Spleen (tissue), 11 donors: ENCODE results near the gene PEX10. TPM values are rescaled to one million over a fixed set of nuclear protein-coding genes. Genes with fewer than 3 reads are reported as not detected.

Experiments
- DNase-seq: peaks from one replicate; pipeline ENCODE4 v3.0.0-alpha.2; 2020
- H3K27ac ChIP-seq, 8 donors: fragments of 200-600 bp; sonication (generic) in 7 of 8; 1 replicate in 4 of 8; 2 replicates in 4 of 8; pipeline versions ENCODE4 v1.5.0 to v1.8.0; 2016 to 2021; ENCODE audit warnings: inconsistent platforms in 4 of 8, mild to moderate bottlenecking in 4 of 8, moderate library complexity in 1 of 8
- H3K27me3 ChIP-seq, 7 donors: fragments of 200-600 bp; sonication (generic) in 6 of 7; replicated peaks in 1 of 7; 1 replicate in 4 of 7; 2 replicates in 3 of 7; pipeline versions ENCODE4 v1.5.0 to v1.8.0; 2016 to 2021; ENCODE audit warnings: inconsistent platforms in 3 of 7, mild to moderate bottlenecking in 1 of 7
- H3K36me3 ChIP-seq, 6 donors: fragments of 200-600 bp; sonication (generic) in 5 of 6; 1 replicate in 4 of 6; 2 replicates in 2 of 6; pipeline versions ENCODE4 v1.5.0 to v1.8.0; 2016 to 2021; ENCODE audit warnings: inconsistent platforms in 2 of 6
- H3K4me1 ChIP-seq, 6 donors: fragments of 200-600 bp; sonication (generic) in 5 of 6; 1 replicate in 3 of 6; 2 replicates in 3 of 6; pipeline versions ENCODE4 v1.5.0 to v1.8.0; 2016 to 2021; ENCODE audit warnings: inconsistent platforms in 3 of 6
- H3K4me3 ChIP-seq, 8 donors: fragments of 200-600 bp; sonication (generic) in 7 of 8; 1 replicate in 4 of 8; 2 replicates in 4 of 8; pipeline versions ENCODE4 v1.5.0 to v1.8.0; 2016 to 2021; ENCODE audit warnings: inconsistent platforms in 4 of 8, mild to moderate bottlenecking in 4 of 8, moderate library complexity in 2 of 8
- H3K9me3 ChIP-seq, 8 donors: fragments of 200-600 bp; sonication (generic) in 7 of 8; 1 replicate in 4 of 8; 2 replicates in 4 of 8; pipeline versions ENCODE4 v1.5.0 to v1.8.0; 2016 to 2021; ENCODE audit warnings: inconsistent platforms in 4 of 8
- CTCF ChIP-seq, 11 experiments: fragments of 200-600 bp in 7 of 11; fragments of 450-650 bp in 4 of 11; sonication (generic) in 4 of 11; IDR thresholded peaks in 8 of 11; conservative IDR thresholded peaks in 3 of 11; 1 replicate in 7 of 11; 2 replicates in 4 of 11; pipeline versions ENCODE4 v1.4.0 to v1.8.0; 2016 to 2021; ENCODE audit warnings: antibody characterized with exemption in 11 of 11, inconsistent platforms in 4 of 11, mild to moderate bottlenecking in 1 of 11
- POLR2A ChIP-seq, 3 donors: fragments of 450-650 bp; IDR thresholded peaks; one replicate each; pipeline ENCODE4 v1.5.1; 2017; ENCODE audit warnings: antibody characterized with exemption in 3 of 3, mild to moderate bottlenecking in 1 of 3
- POLR2AphosphoS5 ChIP-seq, 3 donors: sonication (generic); formaldehyde crosslinking; IDR thresholded peaks; one replicate each; pipeline ENCODE4 v1.5.1; 2017; ENCODE audit warnings: antibody characterized with exemption in 3 of 3
- WGBS, 5 donors: extraction: QIAGEN DNeasy Blood & Tissue Kit in 3 of 5; methylation state at CpG; one replicate each; pipeline versions ENCODE4 v1.1.5 to v1.1.7; 2013 to 2018; 5-methylcytosine and 5-hydroxymethylcytosine counted together
- intact Hi-C: fragments of 100-400 bp; cut with DNase I; formaldehyde crosslinking; loops from one replicate; pipeline ENCODE4 v1.15.0; 2023; ENCODE audit warnings: low total_unique reads
- polyA plus RNA-seq, 3 donors: library from polyadenylated mRNA; stranded (reverse); fragments of 200-250 nt; gene quantifications; one replicate each; pipeline ENCODE4 v1.2.1, GENCODE V29; 2013
- total RNA-seq, 7 donors: library from RNA; depleted of rRNA in 3 of 7; stranded (reverse); fragments of >200 nt in 3 of 7; fragmentation: NEBNext Ultra II Directional in 4 of 7; extraction: Animal tissue kit (Norgen Biotek cat#: 25700) in 4 of 7; gene quantifications; one replicate each; pipeline versions ENCODE4 v1.1.0 to v1.2.1, GENCODE V29; 2016 to 2021
- donor health status: healthy with polysubstance abuse.
- donor health status: DM: no; HTN: no; CAD: no; lungs with moderate emphysema.
- donor health status: DM: no; HTN: no; CAD: no.
- donor health status: Bipolar disorder and iron deficiency.
- donor health status: healthy.
- donor health status: DM: no; HTN: no; CAD: no.
- donor health status: DM: yes; HTN: yes; CAD: no.

Gene PEX10
- total and polyA plus RNA-seq, 10 donors = 10.2 to 19.1 (median 16.1) TPM

DNA sequence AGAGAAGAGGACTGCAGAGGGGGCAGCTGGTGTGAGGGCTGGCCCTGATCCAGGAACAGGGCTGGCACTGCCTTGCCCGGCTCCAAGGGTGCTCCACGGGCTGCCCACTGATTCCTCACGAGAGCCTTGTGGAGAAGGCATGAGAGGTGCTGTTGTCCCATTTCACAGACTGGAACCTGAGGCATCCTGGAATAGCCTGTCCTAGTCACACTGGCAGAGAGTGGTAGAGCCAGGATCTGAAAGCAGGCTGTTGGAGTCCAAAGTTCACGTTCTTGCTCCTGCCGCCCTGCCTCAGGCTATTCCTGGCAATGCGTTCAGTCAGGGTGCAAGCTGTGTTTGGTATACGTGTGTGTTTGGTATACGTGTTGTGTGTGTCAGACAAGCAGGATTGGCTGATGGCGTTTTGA, 18.9 kb downstream of the PEX10 start:
- Histone ChIP-seq H3K4me3 (peak overlapping the region in 1 of 8 donors; percentile 100), H3K9me3 (no peaks in the 10 kb centered on the region), H3K27ac (peak overlapping the region in 1 of 8 donors; percentile 96), H3K4me1 (peaks cover 21 to 73% (median 46%) of the 10 kb centered on the region in 6 donors), H3K36me3 (peaks cover 0 to 57% (median 39%) of the 10 kb centered on the region in 6 donors), H3K27me3 (no peaks in the 10 kb centered on the region)
- WGBS, 5 donors = 81 to 91% (median 87%) methylated on average over 9 of the region's 9 CpGs
- TF ChIP-seq POLR2A (IDR thresholded peaks at IDR 0.05) (no peak), POLR2AphosphoS5 (IDR thresholded peaks at IDR 0.05) (peak in 2 of 3 donors; percentile 11 to 45), CTCF (IDR thresholded peaks at IDR 0.05 in 8 of 11, conservative IDR thresholded peaks at IDR 0.05 in 3 of 11) (no peak)
- DNase-seq = no peak
- intact Hi-C loops = no loop called here

DNA sequence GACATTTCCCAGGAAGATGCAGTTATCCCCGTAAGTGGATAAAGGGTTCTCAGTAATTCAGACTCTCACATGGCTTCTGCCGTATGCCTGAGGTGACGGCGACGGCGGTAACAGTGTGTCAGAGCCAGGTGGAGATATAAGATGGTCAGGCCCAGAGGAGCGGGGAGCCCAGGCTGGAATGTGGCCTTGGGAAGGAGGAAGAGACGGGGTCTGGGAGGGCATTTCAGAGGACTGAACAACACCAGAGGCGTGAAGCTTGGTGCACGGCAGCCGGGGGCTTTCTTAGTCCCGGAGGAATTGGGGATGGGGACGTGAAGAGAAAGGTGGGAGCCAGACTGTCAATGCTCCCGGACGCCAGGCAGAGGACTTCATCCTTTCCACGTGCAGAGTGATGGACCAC, 19.7 kb downstream of the PEX10 start:
- peak overlapping the region; percentile 88 to 100 (median 96) for H3K4me3 ChIP-seq
- H3K27me3 ChIP-seq = no peaks in the 10 kb centered on the region
- 60 to 82% (median 65%) methylated on average over 16 of the region's 16 CpGs for WGBS, 5 donors
- no peaks in the 10 kb centered on the region for H3K9me3 ChIP-seq
- H3K36me3 ChIP-seq = peaks cover 0 to 56% (median 32%) of the 10 kb centered on the region in 6 donors
- DNase-seq = no peak
- intact Hi-C loops = no loop called here
- H3K4me1 ChIP-seq = peaks cover 21 to 73% (median 46%) of the 10 kb centered on the region in 6 donors
- TF ChIP-seq CTCF (IDR thresholded peaks at IDR 0.05 in 8 of 11, conservative IDR thresholded peaks at IDR 0.05 in 3 of 11) = no peak
- no peak for TF ChIP-seq POLR2A (IDR thresholded peaks at IDR 0.05)
- no peak for TF ChIP-seq POLR2AphosphoS5 (IDR thresholded peaks at IDR 0.05)
- H3K27ac ChIP-seq = peak overlapping the region in 6 of 8 donors; percentile 81 to 97 (median 94)

- peak overlapping the region; percentile 72 to 97 (median 92) for H3K27ac ChIP-seq
- intact Hi-C loops = no loop called here
- H3K4me1 ChIP-seq = peaks cover 21 to 70% (median 46%) of the 10 kb centered on the region in 6 donors
- 1 to 2% (median 1%) methylated on average over 15 to 62 of the region's 62 CpGs for WGBS, 5 donors
- no peaks in the 10 kb centered on the region for H3K9me3 ChIP-seq
- TF ChIP-seq POLR2AphosphoS5 (IDR thresholded peaks at IDR 0.05) (no peak), CTCF (IDR thresholded peaks at IDR 0.05 in 8 of 11, conservative IDR thresholded peaks at IDR 0.05 in 3 of 11) (no peak), POLR2A (IDR thresholded peaks at IDR 0.05) (no peak)
- peak overlapping the region; percentile 88 to 100 (median 96) for H3K4me3 ChIP-seq
- DNase-seq = no peak
- H3K27me3 ChIP-seq = no peaks in the 10 kb centered on the region
- peaks cover 0 to 56% (median 26%) of the 10 kb centered on the region in 6 donors for H3K36me3 ChIP-seq
Measured at GRCh38 chr1:2391931-2392509, 20.3 kb downstream of the PEX10 start.

- Histone ChIP-seq H3K36me3 (peaks cover 0 to 53% (median 19%) of the 10 kb centered on the region in 6 donors), H3K4me1 (peaks cover 21 to 62% (median 46%) of the 10 kb centered on the region in 6 donors), H3K27me3 (no peaks in the 10 kb centered on the region), H3K9me3 (no peaks in the 10 kb centered on the region), H3K4me3 (peak within 1 kb of the TSS; percentile 88 to 100 (median 96)), H3K27ac (peak within 1 kb of the TSS; percentile 72 to 97 (median 92))
- peak in 6 of 11 experiments; percentile 10 to 59 (median 34) for TF ChIP-seq CTCF (IDR thresholded peaks at IDR 0.05 in 8 of 11, conservative IDR thresholded peaks at IDR 0.05 in 3 of 11)
- peak; percentile 94 to 98 (median 95) for TF ChIP-seq POLR2AphosphoS5 (IDR thresholded peaks at IDR 0.05)
- peak in 1 of 3 donors; percentile 38 for TF ChIP-seq POLR2A (IDR thresholded peaks at IDR 0.05)
- DNase-seq = peak; percentile 100
- intact Hi-C loops = no loop called here
- 0 to 1% (median 0%) methylated on average over 60 to 103 of the region's 103 CpGs for WGBS, 5 donors
Measured at GRCh38 chr1:2391041-2391930, 21.1 kb downstream of the PEX10 start, which contains the start of the genes MORN1 and RER1. TSS of gene MORN1 (minus strand) at chr1:2391554. CDS start at chr1:2391533, 21 bp downstream. TSS of gene RER1 (plus strand) at chr1:2391841. CDS start at chr1:2395791, 3,950 bp downstream.
